ENCODE results near the gene NAAA.
"Not testable (repeated sequence)": the region's sequence is repeated elsewhere in the genome, so short reads cannot be mapped to it uniquely, and the experiment has no call there.

Gene NAAA

DNA sequence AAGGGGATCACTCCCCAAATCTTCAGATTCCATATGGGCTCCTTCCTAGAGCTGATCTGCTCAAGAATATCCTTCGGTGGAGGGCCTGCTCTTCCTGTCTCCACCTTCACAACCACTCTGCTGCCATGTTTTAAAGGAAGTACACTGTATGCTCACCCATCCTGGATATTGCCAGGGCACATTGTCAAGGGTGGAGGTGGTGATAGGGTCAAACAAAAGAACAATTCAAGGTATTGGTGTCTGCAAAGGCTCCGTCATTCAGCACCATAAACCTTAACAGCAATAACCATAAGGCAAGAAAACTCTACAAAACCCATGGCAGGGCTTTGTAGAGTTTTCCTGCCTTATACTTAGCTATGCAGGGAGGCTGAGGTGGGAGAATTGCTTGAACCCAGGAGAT lies 18.9 kb downstream of the NAAA start:
- no peak for FAIRE-seq
- no peak for DNase-seq (ENCODE audit: insufficient read length, low spot score)

DNA sequence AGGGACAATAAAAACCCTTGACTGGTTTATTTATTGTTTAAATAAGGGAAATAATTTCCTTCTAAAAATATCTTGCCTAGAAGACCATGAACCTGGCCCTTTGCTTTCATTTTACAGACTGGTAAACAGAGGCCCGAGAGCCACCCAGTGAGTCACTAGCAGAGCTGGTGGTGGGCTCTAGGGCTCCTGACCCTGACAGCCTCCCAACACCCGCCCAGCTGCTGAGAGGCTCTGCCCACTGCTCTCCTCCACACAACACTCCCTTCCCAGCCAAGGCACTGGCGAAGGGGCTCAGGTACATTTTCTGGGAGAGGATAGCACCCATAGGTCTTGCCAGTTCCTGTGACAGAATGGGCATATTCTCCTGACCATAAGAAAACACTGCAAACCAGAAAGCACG lies 20.5 kb downstream of the NAAA start:
- FAIRE-seq (no peak), DNase-seq (ENCODE audit: insufficient read length, low spot score) (no peak)

DNA sequence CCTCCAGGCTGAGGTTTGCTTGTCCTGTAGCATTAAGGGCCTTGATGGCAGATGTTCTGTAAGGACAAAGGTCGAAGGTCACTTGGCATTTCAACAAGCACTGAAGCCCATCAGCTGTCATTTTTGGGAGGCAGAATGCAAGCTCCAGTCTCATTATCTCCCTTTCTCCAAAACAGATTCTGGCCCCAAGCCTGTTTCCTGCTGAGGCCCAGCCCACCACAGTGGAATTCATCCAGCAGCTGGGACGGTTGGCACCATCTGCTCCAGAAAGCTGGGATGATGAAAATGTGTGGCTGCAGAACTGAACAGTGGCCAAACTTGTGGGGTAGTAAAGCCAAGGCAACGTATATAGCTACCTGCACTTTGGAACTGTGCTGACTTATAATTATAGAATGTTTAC lies 20.9 kb downstream of the NAAA start:
- DNase-seq (ENCODE audit: insufficient read length, low spot score) (no peak), FAIRE-seq (no peak)

DNA sequence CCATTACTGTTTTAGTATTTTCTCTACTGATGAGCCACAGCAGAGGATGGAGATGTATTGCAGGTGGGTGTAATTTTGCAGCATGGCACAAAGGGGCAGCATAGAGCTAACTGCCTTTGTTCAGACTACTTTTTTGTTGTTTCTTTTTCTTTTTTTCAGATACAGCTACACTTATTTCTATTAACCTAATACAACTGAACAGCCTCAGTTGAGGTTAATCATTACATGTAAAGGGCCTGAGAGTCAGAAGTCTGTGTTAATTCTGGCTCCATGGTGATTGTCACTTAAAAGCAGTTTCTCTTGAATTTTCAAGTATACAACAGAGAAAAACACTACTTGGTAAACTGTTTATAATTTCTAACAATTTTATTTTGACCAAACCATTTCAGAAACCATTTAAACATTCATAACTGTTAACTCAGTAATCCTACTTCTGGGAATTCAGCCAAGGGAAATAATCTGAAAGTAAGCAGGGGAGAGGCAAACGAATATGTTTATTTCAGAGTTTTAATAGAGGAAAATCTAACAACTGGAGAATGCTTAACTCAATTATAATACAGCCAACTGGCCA lies 24.6 kb downstream of the NAAA start:
- FAIRE-seq: peak; percentile 88
- DNase-seq (ENCODE audit: insufficient read length, low spot score): peak; percentile 54

DNA sequence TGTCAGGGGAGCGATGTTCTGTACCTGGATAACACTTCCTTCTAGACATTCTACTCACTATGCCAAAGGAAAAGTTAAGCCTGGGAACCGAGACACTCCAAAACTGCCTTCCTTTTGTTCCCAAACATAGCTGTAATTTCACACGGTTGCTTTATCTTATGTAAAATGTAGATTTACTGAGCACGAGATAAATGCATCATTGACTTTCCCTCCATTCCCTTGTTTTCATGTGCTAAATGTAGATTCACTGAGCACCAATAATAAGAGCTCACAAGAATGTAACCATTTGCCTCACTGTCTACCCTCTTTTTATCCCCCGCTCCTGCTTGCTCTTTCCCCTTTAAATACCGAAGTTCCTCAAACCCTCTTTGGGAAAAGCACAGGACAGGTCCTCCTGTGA lies 27.8 kb downstream of the NAAA start:
- FAIRE-seq (no peak), DNase-seq (ENCODE audit: insufficient read length, low spot score) (no peak)

DNA sequence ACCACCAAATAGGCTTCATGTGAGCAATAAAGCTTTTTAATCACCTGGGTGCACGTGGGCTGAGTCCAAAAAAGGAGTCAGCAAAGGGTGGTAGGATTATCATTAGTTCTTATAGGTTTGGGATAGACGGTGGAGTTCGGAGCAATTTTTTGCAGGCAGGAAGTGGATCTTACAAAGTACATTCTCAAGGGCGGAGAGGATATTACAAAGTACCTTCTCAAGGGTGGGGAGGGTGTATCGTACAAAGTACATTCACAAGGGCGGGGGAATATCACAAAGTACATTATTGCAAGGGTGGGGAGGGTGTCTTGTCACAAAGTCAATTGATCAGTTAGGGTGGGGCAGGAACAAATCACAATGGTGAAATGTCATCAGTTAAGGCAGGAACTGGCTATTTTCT lies 30.0 kb downstream of the NAAA start:
- DNase-seq (ENCODE audit: insufficient read length, low spot score); FAIRE-seq: not testable (repeated sequence)

DNA sequence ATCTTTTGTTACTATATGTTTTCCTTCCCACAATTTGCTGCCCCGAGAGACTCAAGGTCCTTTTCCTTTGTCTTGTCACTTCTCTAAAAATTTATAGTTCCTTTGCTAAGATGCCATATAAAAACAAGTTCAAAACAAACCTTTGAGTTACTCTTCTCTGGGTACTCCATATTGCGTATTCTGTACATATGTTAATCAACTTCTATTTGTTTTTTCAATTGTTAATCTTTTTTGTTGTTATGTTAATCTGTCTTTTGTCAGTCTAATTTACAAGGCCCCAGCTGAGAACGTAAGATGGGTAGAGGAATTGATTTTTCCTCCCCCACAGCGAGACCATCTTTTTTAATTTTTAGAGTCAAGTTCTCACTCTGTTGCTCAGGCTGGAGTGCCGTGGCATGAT lies 31.4 kb downstream of the NAAA start:
- FAIRE-seq (no peak), DNase-seq (ENCODE audit: insufficient read length, low spot score) (no peak)

DNA sequence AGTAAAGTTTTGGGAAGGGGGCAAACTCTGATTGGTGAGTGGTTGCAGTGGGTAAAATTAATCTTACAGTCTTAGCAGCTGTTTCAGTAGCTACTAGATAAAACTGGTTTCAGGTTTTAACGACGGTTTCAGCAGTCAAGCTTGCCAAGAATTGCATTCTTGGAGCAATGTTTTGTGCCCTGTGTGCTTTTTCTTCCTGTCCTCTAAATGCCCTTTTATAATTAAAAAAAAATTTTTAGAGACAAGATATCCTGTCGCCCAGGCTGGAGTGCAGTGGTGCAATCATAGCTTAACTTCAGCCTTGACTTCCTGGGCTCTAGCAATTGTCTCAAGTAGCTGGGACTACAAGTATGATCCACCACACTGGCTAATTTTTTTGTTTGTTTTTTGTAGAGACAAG lies 32.3 kb downstream of the NAAA start:
- DNase-seq (ENCODE audit: insufficient read length, low spot score): no peak
- no peak for FAIRE-seq

DNA sequence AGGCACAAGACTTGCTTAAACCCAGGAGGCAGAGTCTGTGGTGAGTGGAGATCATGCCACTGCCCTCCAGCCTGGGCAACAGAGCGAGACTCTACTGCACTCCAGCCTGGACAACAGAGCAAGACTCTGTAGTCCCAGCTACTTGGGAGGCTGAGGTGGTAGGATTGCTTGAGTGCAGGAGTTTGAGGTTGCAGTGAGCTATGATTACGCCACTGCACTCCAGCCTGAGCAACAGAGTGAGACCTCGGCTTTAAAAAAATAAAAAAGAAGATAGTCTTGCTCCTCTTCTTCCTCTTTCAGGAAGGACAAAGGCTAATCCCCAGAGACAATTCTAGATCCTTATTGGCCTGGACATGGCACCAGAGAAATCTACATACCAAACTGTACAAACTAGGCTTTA lies 32.8 kb downstream of the NAAA start:
- no peak for DNase-seq (ENCODE audit: insufficient read length, low spot score)

DNA sequence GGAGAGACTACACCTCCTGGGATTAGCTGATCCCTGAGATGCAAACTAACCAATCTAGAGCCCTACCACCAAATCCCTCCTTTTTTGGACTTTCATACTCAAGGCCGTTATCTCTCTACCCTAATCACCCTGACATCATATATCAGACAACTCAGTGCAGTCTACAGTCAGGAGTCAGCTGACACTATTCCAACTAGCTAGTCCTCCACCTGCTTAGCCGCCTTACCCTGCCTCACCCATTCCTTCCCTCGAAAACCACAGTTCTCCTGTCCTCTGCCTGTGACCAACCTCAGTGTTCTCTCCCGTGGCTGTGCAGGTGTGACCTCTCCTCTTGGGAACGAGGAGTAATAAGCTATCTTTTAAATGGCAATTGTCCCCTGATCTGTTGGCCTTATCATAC lies 36.7 kb downstream of the NAAA start:
- DNase-seq (ENCODE audit: insufficient read length, low spot score) (no peak), FAIRE-seq (no peak)

More for the DNA sequence above, 32.8 kb downstream of the NAAA start:
- no peak for FAIRE-seq

DNA sequence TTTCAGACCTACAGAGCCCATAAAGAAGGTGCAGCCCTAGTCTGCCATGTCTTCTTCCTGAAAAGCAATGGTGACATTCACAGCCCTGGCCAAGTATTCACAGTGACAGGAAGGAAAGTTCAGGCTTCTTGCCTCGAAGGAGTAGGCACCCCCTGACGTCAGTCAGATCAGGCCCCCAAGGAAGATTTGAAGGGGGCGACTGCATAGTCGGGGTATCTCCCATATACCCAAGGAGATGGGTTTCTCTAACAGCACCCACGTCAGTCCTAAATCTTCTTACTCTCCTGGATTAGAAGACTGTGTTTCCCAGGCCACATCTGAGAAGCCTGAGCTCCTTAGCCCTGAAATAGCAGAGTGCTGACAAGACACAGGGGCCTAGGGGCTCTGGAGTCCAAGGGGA lies 38.5 kb downstream of the NAAA start, which contains the start of gene PPEF2:
Gene PPEF2, minus strand, starts transcription at position 101 of the 400 bp plus-strand sequence. CDS start 6,127 bp downstream, outside the sequence.
- DNase-seq (ENCODE audit: insufficient read length, low spot score) (no peak), FAIRE-seq (no peak)

DNA sequence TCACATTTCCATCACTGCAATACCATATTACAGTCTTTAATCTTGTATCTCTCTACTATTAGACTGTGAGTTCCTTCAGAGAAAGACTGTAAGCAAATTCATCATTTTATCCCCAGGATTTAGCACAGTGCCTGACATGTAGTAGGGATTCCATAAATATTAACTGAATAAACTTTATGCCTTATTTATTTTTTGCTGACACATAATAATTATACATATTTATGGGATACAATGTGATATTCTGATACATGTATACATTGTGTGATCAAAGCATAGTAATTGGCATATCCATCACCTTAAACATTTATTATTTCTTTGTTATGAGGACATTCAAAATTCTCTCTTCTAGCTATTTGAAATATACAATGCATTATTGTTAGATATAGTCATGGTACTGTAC lies 42.3 kb downstream of the NAAA start:
- FAIRE-seq (no peak), DNase-seq (ENCODE audit: insufficient read length, low spot score) (no peak)

DNA sequence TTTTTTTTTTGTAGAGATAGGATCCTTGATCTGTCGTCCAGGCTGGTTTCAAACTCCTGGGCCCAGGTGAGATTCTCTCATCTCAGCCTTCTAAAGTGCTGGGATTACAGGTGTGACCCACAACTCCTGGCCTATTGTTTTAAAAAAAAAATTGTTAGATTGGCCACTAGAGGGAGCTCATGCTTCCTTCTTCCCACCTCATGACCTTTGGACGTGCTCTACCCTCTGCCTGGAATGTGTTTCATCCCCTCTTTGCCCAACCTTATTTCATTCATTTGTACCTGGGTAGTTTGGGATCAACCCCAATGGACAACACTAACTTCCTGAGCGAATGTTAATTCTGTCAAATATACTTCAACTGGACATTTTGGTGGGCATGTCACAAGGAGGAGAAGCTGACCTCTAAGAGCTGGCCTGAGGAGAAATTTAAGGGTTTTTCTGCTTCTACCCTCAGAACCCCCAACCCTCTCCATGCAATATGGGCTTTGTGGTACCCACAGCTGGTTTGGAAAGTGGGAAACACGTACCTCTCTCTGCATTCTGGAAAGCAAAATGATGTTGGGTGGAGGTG lies 45.0 kb downstream of the NAAA start:
- DNase-seq (ENCODE audit: insufficient read length, low spot score) (peak; percentile 23), FAIRE-seq (no peak)

DNA sequence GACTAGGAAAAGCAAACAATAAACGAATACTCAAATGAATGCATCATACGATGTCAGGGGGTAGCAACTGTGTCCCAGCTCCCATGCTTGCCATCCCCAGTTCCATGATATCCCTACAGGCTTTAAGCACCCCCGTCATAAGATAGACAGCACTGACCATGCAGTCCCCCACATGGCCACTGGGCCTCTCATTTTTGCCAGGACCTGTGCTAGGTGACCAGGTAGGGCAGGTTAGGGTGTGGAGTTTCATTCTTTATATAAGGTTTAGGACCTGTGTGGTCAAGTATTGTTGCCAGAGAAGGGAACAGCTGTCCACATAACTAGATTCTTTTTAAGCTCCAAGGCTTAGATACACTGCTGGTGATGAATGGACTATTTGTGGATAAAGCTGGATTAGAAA lies 48.3 kb downstream of the NAAA start:
- DNase-seq (ENCODE audit: insufficient read length, low spot score) (no peak), FAIRE-seq (no peak)

DNA sequence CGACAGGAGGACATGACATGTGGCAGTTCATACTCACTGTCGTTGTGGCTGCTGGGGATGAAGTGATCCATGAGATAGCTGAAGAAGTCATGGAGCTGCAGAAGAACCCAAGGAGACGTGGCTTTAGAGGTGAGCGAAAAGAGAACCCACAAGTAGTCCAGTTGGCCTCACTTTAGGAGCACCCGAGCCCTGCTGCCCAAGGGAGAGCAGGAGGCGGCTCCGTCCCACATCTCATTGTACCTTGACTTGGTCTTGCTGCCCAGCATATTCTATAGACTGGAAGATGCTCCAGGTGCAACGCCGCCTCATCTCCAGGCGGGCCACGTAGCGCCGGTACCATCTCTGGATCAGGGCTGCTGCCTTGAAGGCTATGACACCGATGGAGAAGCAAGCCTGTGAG lies 49.2 kb downstream of the NAAA start:
- FAIRE-seq: no peak

DNA sequence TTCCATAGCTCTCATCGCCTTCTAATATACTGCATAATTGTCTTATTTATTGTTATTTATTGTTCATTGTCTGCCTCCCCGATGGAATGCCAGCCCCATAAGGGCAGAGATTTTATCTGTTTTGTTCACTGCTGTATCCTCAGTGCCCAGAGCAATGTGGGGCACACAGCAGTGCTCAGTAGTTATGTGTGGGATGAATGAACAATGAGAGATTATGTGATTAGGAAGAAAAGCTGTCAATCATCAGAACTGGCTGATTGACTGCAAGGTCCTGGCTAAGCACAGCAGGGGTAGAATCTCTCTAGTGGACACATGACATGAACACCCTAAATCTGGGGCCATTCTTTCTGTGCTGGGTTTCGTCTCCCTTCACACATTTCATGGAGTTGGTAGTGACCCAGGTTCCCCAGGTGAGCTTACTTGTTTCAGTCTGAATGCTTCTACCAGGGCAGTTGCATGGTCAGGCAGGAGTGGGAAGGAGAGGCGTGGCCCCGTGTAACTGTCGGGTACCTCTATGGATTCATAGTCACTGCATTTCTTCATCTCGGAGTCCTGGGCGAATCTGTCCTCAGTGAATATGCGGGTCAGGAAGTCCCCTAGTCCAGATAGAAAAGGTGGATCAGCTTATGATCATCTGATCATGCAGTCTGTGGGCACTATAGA lies 51.1 kb downstream of the NAAA start:
- no peak for DNase-seq (ENCODE audit: insufficient read length, low spot score)
- no peak for FAIRE-seq

More for the DNA sequence above, 49.2 kb downstream of the NAAA start:
- no peak for DNase-seq (ENCODE audit: insufficient read length, low spot score)

DNA sequence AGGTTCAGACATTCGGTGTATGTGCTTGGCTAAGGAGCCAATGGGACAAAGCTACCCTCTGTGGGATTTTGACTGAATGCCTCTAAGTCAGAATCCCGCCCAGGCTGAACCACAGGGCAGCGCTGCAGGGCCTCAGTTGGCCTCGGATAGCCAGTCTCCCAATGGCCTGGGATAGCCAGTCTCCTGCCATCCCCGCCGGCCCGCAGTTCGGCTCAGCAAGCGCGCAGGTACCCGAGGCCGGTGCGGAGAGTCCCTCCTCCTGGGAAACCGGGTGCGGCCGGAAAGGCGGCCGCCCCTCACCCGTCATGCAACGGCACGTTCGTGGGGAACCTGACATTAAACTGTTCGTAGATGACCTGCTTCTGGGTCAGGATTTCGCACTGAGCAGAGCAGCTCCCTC lies 54.7 kb downstream of the NAAA start:
- FAIRE-seq: no peak

DNA sequence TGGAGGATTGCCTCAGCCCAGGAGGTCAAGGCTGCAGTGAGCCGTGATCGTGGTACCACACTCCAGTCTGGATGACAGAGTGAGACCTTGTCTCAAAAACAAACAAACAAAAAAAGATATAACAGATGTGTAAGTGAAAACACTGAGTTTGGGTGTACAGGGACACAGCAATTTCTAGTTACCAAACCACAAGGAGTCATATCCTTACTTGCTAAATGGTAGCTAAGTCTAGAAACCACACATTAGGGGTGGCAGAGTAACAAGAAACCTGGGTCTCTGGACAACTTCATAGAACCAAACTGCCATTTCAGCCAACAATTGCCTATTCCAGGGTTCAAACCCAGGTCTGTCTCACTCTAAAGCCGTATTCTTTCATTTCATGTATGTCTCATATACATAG lies 59.3 kb downstream of the NAAA start:
- FAIRE-seq: no peak
- no peak for DNase-seq (ENCODE audit: insufficient read length, low spot score)

More for the DNA sequence above, 54.7 kb downstream of the NAAA start:
- no peak for DNase-seq (ENCODE audit: insufficient read length, low spot score)

DNA sequence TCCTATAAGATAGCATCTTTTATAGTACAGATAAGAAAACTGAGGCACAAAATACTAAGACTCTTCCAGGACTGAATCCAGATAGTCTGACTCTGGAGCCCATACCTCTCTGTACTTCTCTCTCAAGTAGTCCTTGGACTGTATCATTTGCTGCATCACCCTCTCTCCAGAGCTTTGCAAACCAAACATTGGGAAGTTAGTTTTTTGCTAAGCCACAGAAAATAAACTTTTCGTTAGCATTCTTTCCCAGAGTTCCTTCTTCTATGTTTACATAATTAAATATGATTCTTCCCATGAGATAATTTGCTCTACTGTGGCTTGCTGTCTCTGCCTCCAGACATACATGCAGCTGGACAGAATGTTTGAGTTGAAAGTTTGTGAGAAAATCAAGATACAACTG lies 60.5 kb downstream of the NAAA start:
- no peak for FAIRE-seq
- DNase-seq (ENCODE audit: insufficient read length, low spot score): no peak

DNA sequence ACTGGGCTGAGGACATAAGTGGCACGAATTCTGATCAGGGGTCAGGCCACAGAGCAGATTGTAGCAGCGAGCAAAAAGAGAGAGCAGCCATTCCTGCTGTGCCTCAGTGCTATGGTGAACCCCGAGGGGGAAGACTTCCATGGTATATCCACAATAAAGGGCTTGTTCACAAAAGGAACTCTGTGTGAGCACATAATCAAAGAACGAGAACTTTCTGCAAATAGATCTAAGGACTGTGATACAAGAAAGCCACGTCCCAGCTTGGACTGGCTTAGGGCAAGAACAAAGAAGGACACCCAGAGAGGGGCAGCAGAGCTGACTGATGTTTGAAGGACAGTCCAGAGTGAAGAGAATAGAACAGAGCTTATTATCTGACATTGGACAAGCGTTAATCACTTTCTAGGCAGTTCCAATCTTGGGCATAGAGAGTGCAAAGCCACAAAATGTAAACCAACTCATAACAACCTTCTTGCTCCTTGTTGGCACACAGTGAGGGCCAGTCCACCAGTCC lies 62.5 kb downstream of the NAAA start:
- no peak for DNase-seq (ENCODE audit: insufficient read length, low spot score)
- no peak for FAIRE-seq

DNA sequence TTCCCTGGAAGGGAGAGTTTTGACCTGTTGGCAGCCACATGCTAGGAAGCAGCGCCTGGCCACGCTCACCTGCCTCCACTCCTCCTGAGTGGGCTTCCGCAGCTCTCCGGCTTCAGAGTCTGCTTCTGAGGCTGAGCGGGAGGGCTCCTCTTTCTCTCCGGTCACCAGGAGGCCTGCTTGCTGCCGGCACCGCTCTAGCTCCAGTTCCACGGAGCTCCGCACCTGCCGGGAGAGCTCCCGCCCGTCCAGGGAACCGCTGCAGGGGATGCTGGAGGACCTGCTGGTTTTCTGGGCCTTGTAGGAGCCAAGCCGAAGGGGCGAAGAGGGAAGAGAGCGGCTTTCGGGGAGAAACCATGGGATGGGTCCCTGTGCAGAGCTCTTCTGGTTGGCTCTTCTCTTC lies 64.6 kb downstream of the NAAA start:
- FAIRE-seq: no peak

DNA sequence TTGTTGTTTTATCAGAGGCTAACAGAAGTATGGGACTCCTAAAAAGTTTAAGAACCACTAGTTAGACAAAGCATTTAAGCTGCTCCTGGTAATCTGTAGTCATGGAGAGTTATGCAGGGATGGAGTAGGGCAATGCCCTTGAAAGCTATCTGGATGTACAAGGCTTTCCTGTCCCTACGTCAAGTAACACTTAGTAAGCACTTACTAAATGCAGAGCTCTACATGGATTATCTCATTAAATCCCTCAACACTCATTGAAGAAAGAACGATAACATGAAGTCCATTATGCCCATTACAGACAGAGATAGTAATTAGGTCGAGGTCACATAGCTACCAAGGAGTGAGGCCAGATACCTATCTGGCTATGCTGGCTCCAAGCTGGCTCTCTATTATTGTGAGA lies 71.7 kb downstream of the NAAA start:
- DNase-seq (ENCODE audit: insufficient read length, low spot score) (no peak), FAIRE-seq (no peak)

More for the DNA sequence above, 64.6 kb downstream of the NAAA start:
- DNase-seq (ENCODE audit: insufficient read length, low spot score): no peak

Data from GM19239 (cell line).